HCT116 (cell line): ENCODE results near the gene MYO7A. TPM values are rescaled to one million over a fixed set of nuclear protein-coding genes. Genes with fewer than 3 reads are reported as not detected.

ENCODE experiments used
- ATAC-seq: fragments of 200-7000 bp; cut with Tn5 transposase; 2 replicates; pipeline ENCODE4 v1.9.1; 2020; ENCODE audit warnings: mild to moderate bottlenecking, moderate library complexity
- BruUV-seq: library from RNA; stranded (reverse); fragments of 400-500 nt; replicated peaks from 2 replicates; lab custom pipeline; 2021; lab: Mats Ljungman, UMichigan
- CTCF ChIA-PET: fragments of 300-600 bp; sonication (Branson Sonifier 250); formaldehyde crosslinking; loops from one replicate; lab custom pipeline; 2021; ENCODE audit warnings: antibody characterized with exemption; lab: Charles Lee
- POLR2A ChIA-PET: fragments of 300-600, 350-600 bp; sonication (Branson Sonifier 250); formaldehyde crosslinking; loops from one replicate; lab custom pipeline; 2021; ENCODE audit warnings: antibody characterized with exemption; lab: Charles Lee
- RAD21 ChIA-PET, 2 experiments: fragments of 300-600 bp; sonication (Branson Sonifier 250); formaldehyde crosslinking; loops; one replicate each; lab custom pipeline; 2023; ENCODE audit warnings: low total read pairs in 2 of 2; ENCODE audit not compliant: uncharacterized antibody in 2 of 2, unreplicated experiment in 2 of 2, low non-redundant PET in 1 of 2; lab: Charles Lee
- DNase-seq: peaks from one replicate; pipeline ENCODE4 v3.0.0-alpha.2; 2010; ENCODE audit warnings: low read depth, low spot score
- H2AFZ ChIP-seq: fragments of 200-600 bp; shearing (Covaris generic), sonication (generic); 2 replicates; pipeline ENCODE4 v1.6.1; 2017; ENCODE audit warnings: low read depth, mixed run types, mixed read lengths, antibody characterized with exemption, low read length; ENCODE audit not compliant: poor library complexity, severe bottlenecking
- H3K27ac ChIP-seq: 2 replicates; pipeline ENCODE4 v1.5.1; 2012; ENCODE audit warnings: low read depth, low read length
- H3K27me3 ChIP-seq: fragments of 200-600 bp; sonication (generic); 2 replicates; pipeline ENCODE4 v1.6.1; 2016; ENCODE audit warnings: mixed run types, low read length, mixed read lengths; ENCODE audit not compliant: insufficient read depth
- H3K36me3 ChIP-seq, 2 experiments: fragments of 200-500 bp in 1 of 2; fragments of 200-600 bp in 1 of 2; sonication (Bioruptor generic) in 1 of 2; sonication (generic) in 1 of 2; 2 replicates each; pipeline versions ENCODE4 v1.5.1 to v1.6.1; 2014 to 2016; ENCODE audit warnings: low read length in 2 of 2, inconsistent platforms in 1 of 2, mixed read lengths in 1 of 2, mixed run types in 1 of 2; ENCODE audit not compliant: insufficient read depth in 2 of 2, control insufficient read depth in 1 of 2
- H3K4me1 ChIP-seq, 2 experiments: fragments of 200-600 bp in 1 of 2; sonication (generic) in 1 of 2; 2 replicates each; pipeline versions ENCODE4 v1.5.1 to v1.6.1; 2012 to 2017; ENCODE audit warnings: low read length in 2 of 2, inconsistent platforms in 1 of 2, mild to moderate bottlenecking in 1 of 2, mixed read lengths in 1 of 2, mixed run types in 1 of 2, moderate library complexity in 1 of 2; ENCODE audit not compliant: insufficient read depth in 2 of 2, control insufficient read depth in 1 of 2
- H3K4me2 ChIP-seq: fragments of 200-600 bp; sonication (generic); 2 replicates; pipeline ENCODE4 v1.6.1; 2017; ENCODE audit warnings: mixed run types, low read length, mixed read lengths
- H3K4me3 ChIP-seq, 2 experiments: fragments of 200-600 bp in 1 of 2; sonication (generic) in 1 of 2; replicated peaks in 1 of 2; 2 replicates each; pipeline ENCODE4 v1.5.1; 2011 to 2016; ENCODE audit warnings: low read length in 2 of 2, control low read depth in 1 of 2, low read depth in 1 of 2, mild to moderate bottlenecking in 1 of 2, mixed read lengths in 1 of 2, mixed run types in 1 of 2
- H3K79me2 ChIP-seq: fragments of 200-600 bp; sonication (generic); 2 replicates; pipeline ENCODE4 v1.6.1; 2017; ENCODE audit warnings: mild to moderate bottlenecking, mixed run types, low read length, moderate library complexity, mixed read lengths; ENCODE audit not compliant: insufficient read depth
- H3K9ac ChIP-seq: fragments of 200-600 bp; sonication (generic); 2 replicates; pipeline ENCODE4 v1.6.1; 2016; ENCODE audit warnings: low read length, mixed read lengths
- H3K9me2 ChIP-seq: fragments of 200-600 bp; sonication (generic), shearing (Covaris generic); 2 replicates; pipeline ENCODE4 v1.6.1; 2017; ENCODE audit warnings: mixed run types, mild to moderate bottlenecking, moderate library complexity; ENCODE audit not compliant: insufficient read depth
- H3K9me3 ChIP-seq, 2 experiments: fragments of 200-500 bp in 1 of 2; fragments of 200-600 bp in 1 of 2; sonication (Bioruptor generic) in 1 of 2; sonication (generic) in 1 of 2; 2 replicates each; pipeline ENCODE4 v1.6.1; 2014 to 2017; ENCODE audit warnings: low read length in 2 of 2, mixed read lengths in 2 of 2, inconsistent platforms in 1 of 2, low read depth in 1 of 2, mild to moderate bottlenecking in 1 of 2, mixed run types in 1 of 2, moderate library complexity in 1 of 2; ENCODE audit not compliant: control insufficient read depth in 1 of 2, insufficient read depth in 1 of 2
- H4K20me1 ChIP-seq: fragments of 200-600 bp; sonication (generic), shearing (Covaris generic); 2 replicates; pipeline ENCODE4 v1.6.1; 2017; ENCODE audit warnings: mixed run types, mild to moderate bottlenecking, moderate library complexity; ENCODE audit not compliant: insufficient read depth
- EZH2 ChIP-seq: fragments of 200-600 bp; sonication (generic); IDR thresholded peaks from 2 replicates; pipeline ENCODE4 v1.6.1; 2017; ENCODE audit warnings: antibody characterized with exemption, mixed run types
- EZH2phosphoT487 ChIP-seq: fragments of 200-600 bp; IDR thresholded peaks from 2 replicates; pipeline ENCODE4 v1.6.1; 2018; ENCODE audit warnings: antibody characterized with exemption, borderline replicate concordance
- MAX ChIP-seq: IDR thresholded peaks from 2 replicates; pipeline ENCODE4 v1.6.1; 2012
- POLR2AphosphoS5 ChIP-seq: IDR thresholded peaks from 2 replicates; pipeline ENCODE4 v1.6.1; 2011; ENCODE audit warnings: mild to moderate bottlenecking, low read depth, low read length, moderate library complexity
- SP1 ChIP-seq: IDR thresholded peaks from 2 replicates; pipeline ENCODE4 v1.6.1; 2012; ENCODE audit warnings: low read depth
- SRF ChIP-seq: IDR thresholded peaks from 2 replicates; pipeline ENCODE4 v1.6.1; 2012; ENCODE audit warnings: low read depth
- TCF7L2 ChIP-seq: IDR thresholded peaks from 2 replicates; pipeline ENCODE4 v1.7.0; 2011; ENCODE audit warnings: borderline replicate concordance, inconsistent platforms; ENCODE audit not compliant: insufficient read depth, insufficient read length; ENCODE audit errors: extremely low read depth
- ZFX ChIP-seq: fragments of 450-650 bp; IDR thresholded peaks from 2 replicates; pipeline ENCODE4 v1.6.1; 2017
- intact Hi-C: fragments of 100-400 bp; cut with micrococcal nuclease; formaldehyde crosslinking; loops from 2 replicates; pipeline ENCODE4 v1.10.0; 2022
- total RNA-seq: library from RNA; stranded (reverse); gene quantifications from one replicate; pipeline ENCODE4 v1.2.1, GENCODE V29; 2021; ENCODE audit not compliant: unreplicated experiment
- TF ChIP-seq, protein P1 (sequence below): IDR thresholded peaks from 2 replicates; pipeline ENCODE4 v1.6.1; 2011; ENCODE audit warnings: mild to moderate bottlenecking, low read length, moderate library complexity; ENCODE audit not compliant: insufficient replicate concordance; ENCODE audit errors: extremely low read depth

Gene MYO7A
- total RNA-seq, 1 experiment from 2014 or later: 1.8 TPM

DNA sequence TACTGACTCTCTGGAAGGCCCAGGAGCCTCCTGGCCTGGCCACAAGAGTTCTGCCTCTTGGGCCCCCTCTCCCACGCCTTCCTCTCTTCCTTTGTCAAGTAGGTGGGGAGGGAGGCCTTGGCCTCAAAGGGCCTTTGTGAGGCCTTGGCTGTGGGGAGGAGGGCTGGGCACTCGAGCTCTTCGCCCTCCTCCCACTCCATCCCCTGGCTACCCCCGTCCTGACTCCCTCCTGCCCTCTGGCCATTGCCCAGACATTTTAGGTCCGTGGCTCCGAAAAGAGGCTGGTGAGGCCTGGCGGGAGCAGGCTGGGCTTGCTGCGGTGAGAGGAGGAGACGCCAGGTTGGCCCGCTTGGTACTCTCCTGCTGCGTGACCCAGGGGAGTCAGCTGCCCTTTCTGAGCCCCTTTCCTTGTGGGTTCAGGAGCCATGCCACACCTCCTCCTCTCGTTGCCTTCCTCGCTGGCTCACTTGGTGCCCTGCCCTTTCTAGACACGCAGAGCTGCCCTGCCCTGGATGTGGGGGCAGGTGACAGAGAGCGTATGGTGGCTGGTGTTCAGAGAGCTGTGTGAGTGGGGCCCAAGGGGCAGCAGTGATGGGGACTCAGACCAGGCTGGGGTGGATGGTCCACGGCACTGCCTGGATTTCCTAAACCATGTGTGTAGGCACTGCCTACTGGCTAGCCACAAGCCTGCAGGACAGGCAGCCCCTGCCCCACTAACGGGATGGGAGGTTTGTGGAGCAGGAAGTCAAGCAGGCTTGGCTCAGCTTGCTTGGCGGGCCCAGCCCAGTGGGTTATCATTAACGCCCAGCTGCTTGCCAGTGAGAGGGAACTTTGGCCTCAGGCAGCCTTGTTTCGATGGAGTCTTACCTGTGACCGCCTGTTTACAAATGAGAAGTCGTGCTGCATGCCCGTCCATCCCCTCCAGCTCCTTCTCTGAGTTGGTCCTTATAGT is 41.2 kb upstream of the MYO7A start:
- intact Hi-C loops: no loop called here
- no peaks in the 10 kb centered on the region for H3K9me2 ChIP-seq
- no peak for DNase-seq
- no peak overlapping the region for H2AFZ ChIP-seq
- H3K4me2 ChIP-seq: no peak overlapping the region
- H3K36me3 ChIP-seq: no peaks in the 10 kb centered on the region
- H3K4me3 ChIP-seq: no peak overlapping the region
- H3K4me1 ChIP-seq: peaks cover 2 to 11% of the 10 kb centered on the region in 2 experiments; a peak in 1 of 4 replicates
- no peaks in the 10 kb centered on the region for H3K79me2 ChIP-seq
- CTCF ChIA-PET: interaction anchor here (1.3 kb wide), 1 partner anchor 9 kb away, joined by 3 read pairs; no protein-coding TSS in a partner anchor
- RAD21 ChIA-PET: interaction anchor here in 1 of 2 experiments (0.6 kb wide), 1 partner anchor 23 kb away, joined by 3 read pairs; no protein-coding TSS in a partner anchor
- H3K27ac ChIP-seq: no peak overlapping the region
- POLR2A ChIA-PET: no interaction called here
- no peak overlapping the region for H3K9ac ChIP-seq
- no peak for TF ChIP-seq SRF
- no peak for TF ChIP-seq MAX
- TF ChIP-seq SP1: no peak
- TF ChIP-seq POLR2AphosphoS5: no peak
- no peak for TF ChIP-seq ZFX
- no peak for TF ChIP-seq EZH2phosphoT487
- H4K20me1 ChIP-seq: no peaks in the 10 kb centered on the region
- no TSS peak for BruUV-seq
- no peaks in the 10 kb centered on the region for H3K9me3 ChIP-seq
- no peak for ATAC-seq
- no peaks in the 10 kb centered on the region for H3K27me3 ChIP-seq

DNA sequence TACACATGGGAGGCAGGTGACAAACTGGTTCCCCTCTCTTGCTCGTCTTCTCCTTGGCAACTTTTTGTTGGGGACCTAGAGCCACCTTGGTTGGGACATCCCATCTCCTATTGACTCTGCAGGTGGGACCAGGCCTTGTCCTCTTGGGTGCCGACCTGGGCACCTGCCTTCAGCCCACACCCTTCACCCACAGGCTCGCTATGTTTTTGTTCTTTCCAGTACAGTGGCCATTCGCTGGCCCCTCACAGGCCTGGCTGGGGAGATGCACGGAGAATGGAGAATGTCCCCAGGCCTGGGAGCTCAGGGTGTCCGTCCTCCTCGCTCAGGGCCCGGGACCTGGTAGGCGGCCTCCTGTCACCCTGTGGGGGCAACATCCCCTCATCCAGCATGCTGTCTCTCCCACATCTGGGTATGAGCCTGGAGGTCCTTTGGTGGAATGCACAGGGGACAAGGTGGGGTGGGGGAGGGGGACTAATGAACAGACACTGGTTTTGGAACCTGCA is 40.3 kb upstream of the MYO7A start:
- H4K20me1 ChIP-seq: no peaks in the 10 kb centered on the region
- no peaks in the 10 kb centered on the region for H3K9me3 ChIP-seq
- H3K4me3 ChIP-seq: no peak overlapping the region
- CTCF ChIA-PET: interaction anchor here (0.7 kb wide), 1 partner anchor 40 kb away, joined by 4 read pairs; no protein-coding TSS in a partner anchor
- no peaks in the 10 kb centered on the region for H3K9me2 ChIP-seq
- no TSS peak for BruUV-seq
- peaks cover 2 to 11% of the 10 kb centered on the region in 2 experiments; a peak in 1 of 4 replicates for H3K4me1 ChIP-seq
- RAD21 ChIA-PET: no interaction called here
- ATAC-seq (no peak), DNase-seq (no peak)
- intact Hi-C loops: no loop called here
- no peaks in the 10 kb centered on the region for H3K27me3 ChIP-seq
- no peak overlapping the region for H3K4me2 ChIP-seq
- TF ChIP-seq EZH2phosphoT487 (no peak), TCF7L2 (no peak), ZFX (no peak), MAX (no peak), POLR2AphosphoS5 (no peak), EZH2 (no peak)
- TF ChIP-seq, protein P1, sequence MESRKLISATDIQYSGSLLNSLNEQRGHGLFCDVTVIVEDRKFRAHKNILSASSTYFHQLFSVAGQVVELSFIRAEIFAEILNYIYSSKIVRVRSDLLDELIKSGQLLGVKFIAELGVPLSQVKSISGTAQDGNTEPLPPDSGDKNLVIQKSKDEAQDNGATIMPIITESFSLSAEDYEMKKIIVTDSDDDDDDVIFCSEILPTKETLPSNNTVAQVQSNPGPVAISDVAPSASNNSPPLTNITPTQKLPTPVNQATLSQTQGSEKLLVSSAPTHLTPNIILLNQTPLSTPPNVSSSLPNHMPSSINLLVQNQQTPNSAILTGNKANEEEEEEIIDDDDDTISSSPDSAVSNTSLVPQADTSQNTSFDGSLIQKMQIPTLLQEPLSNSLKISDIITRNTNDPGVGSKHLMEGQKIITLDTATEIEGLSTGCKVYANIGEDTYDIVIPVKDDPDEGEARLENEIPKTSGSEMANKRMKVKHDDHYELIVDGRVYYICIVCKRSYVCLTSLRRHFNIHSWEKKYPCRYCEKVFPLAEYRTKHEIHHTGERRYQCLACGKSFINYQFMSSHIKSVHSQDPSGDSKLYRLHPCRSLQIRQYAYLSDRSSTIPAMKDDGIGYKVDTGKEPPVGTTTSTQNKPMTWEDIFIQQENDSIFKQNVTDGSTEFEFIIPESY: no peak
- POLR2A ChIA-PET: no interaction called here
- H2AFZ ChIP-seq: no peak overlapping the region
- no peaks in the 10 kb centered on the region for H3K79me2 ChIP-seq
- no peak overlapping the region for H3K9ac ChIP-seq
- no peaks in the 10 kb centered on the region for H3K36me3 ChIP-seq
- H3K27ac ChIP-seq: no peak overlapping the region
